HepG2 (cell line): ENCODE measurements around the gene IFT172. TPM values are rescaled to one million over a fixed set of nuclear protein-coding genes. Genes with fewer than 3 reads are reported as not detected.
A peak's percentile ranks its signal among the peaks of the same experiment; 100 is the strongest.

Experiments used
- CC2D1A ChIP-seq: sonication (generic); formaldehyde crosslinking; IDR thresholded peaks from 2 replicates; pipeline ENCODE4 v1.8.1; 2023; ENCODE audit warnings: mild to moderate bottlenecking, missing genetic modification reagents
- DMAP1 ChIP-seq: IDR thresholded peaks from 2 replicates; pipeline ENCODE4 v1.6.1; 2016
- FOXK2 ChIP-seq: fragments of 450-650 bp; IDR thresholded peaks from 2 replicates; pipeline ENCODE4 v1.6.1; 2016
- HNF4A ChIP-seq: sonication (generic); formaldehyde crosslinking; IDR thresholded peaks from 2 replicates; pipeline ENCODE4 v1.4.0; 2020; ENCODE audit warnings: missing genetic modification reagents
- MAFK ChIP-seq, 2 experiments: IDR thresholded peaks in 1 of 2; conservative IDR thresholded peaks in 1 of 2; 2 replicates each; pipeline ENCODE4 v1.6.1; 2011; ENCODE audit warnings: improper control_type of control experiment in 2 of 2, low read length in 2 of 2
- MIER2 ChIP-seq: IDR thresholded peaks from 2 replicates; pipeline ENCODE4 v1.6.1; 2016; ENCODE audit warnings: missing biosample characterization, missing genetic modification reagents
- MLLT10 ChIP-seq: sonication (generic); formaldehyde crosslinking; IDR thresholded peaks from 2 replicates; pipeline ENCODE4 v1.4.0; 2020; ENCODE audit warnings: missing genetic modification reagents
- ONECUT2 ChIP-seq: sonication (generic); formaldehyde crosslinking; IDR thresholded peaks from 2 replicates; pipeline ENCODE4 v1.4.0; 2020; ENCODE audit warnings: missing genetic modification reagents
- PHF21A ChIP-seq: sonication (generic); formaldehyde crosslinking; IDR thresholded peaks from 2 replicates; pipeline ENCODE4 v1.5.0; 2020; ENCODE audit warnings: mild to moderate bottlenecking, missing genetic modification reagents
- RAD21 ChIP-seq: fragments of 450-650 bp; formaldehyde crosslinking; IDR thresholded peaks from 2 replicates; pipeline ENCODE4 v1.5.0; 2020; ENCODE audit warnings: mild to moderate bottlenecking
- SIN3A ChIP-seq: IDR thresholded peaks from 2 replicates; pipeline ENCODE4 v1.6.1; 2011; ENCODE audit warnings: low read depth, mild to moderate bottlenecking, control low read depth, low read length, borderline replicate concordance
- SMAD1 ChIP-seq: sonication (generic); formaldehyde crosslinking; IDR thresholded peaks from 2 replicates; pipeline ENCODE4 v1.4.0; 2020; ENCODE audit warnings: missing genetic modification reagents, low read depth, mild to moderate bottlenecking, borderline replicate concordance
- TCF7 ChIP-seq: sonication (generic); IDR thresholded peaks from 2 replicates; pipeline ENCODE4 v1.6.1; 2016; ENCODE audit warnings: antibody characterized with exemption, low read depth
- TFAP4 ChIP-seq: sonication (generic); IDR thresholded peaks from 2 replicates; pipeline ENCODE4 v1.6.1; 2016; ENCODE audit warnings: low read depth, borderline replicate concordance
- TOPORS ChIP-seq: sonication (generic); formaldehyde crosslinking; IDR thresholded peaks from 2 replicates; pipeline ENCODE4 v1.8.0; 2023; ENCODE audit warnings: mild to moderate bottlenecking, missing genetic modification reagents
- ZBTB46 ChIP-seq: sonication (generic); formaldehyde crosslinking; IDR thresholded peaks from 2 replicates; pipeline ENCODE4 v1.4.0; 2020; ENCODE audit warnings: mild to moderate bottlenecking, missing genetic modification reagents, borderline replicate concordance
- ZBTB7A ChIP-seq: sonication (generic); formaldehyde crosslinking; IDR thresholded peaks from 2 replicates; pipeline ENCODE4 v1.8.0; 2022; ENCODE audit warnings: mild to moderate bottlenecking, missing genetic modification reagents
- ZFAT ChIP-seq: sonication (generic); formaldehyde crosslinking; conservative IDR thresholded peaks from 2 replicates; pipeline ENCODE4 v1.8.1; 2023; ENCODE audit warnings: missing genetic modification reagents, inconsistent platforms
- ZFP91 ChIP-seq: sonication (generic); formaldehyde crosslinking; IDR thresholded peaks from 2 replicates; pipeline ENCODE4 v1.9.0; 2022; ENCODE audit warnings: missing genetic modification reagents, mild to moderate bottlenecking, borderline replicate concordance
- ZNF232 ChIP-seq: sonication (generic); formaldehyde crosslinking; IDR thresholded peaks from 2 replicates; pipeline ENCODE4 v1.4.0; 2020; ENCODE audit warnings: missing genetic modification reagents, borderline replicate concordance
- ZNF687 ChIP-seq: sonication (generic); formaldehyde crosslinking; IDR thresholded peaks from 2 replicates; pipeline ENCODE4 v1.5.1; 2020; ENCODE audit warnings: mild to moderate bottlenecking, missing genetic modification reagents, moderate library complexity
- ZSCAN29 ChIP-seq: sonication (generic); formaldehyde crosslinking; conservative IDR thresholded peaks from 2 replicates; pipeline ENCODE4 v1.4.0; 2020; ENCODE audit warnings: mild to moderate bottlenecking, missing genetic modification reagents
- polyA plus RNA-seq, 8 experiments: library from polyadenylated mRNA; depleted of rRNA in 3 of 8; stranded (reverse) in 7 of 8; unstranded in 1 of 8; fragments of >200 nt; fragmentation: Illumina TruSeq in 4 of 8; extraction: Trizol in 4 of 8; gene quantifications; 2 replicates each; pipeline versions ENCODE4 v1.2.1 to v1.2.3, GENCODE V29; 2011 to 2016; ENCODE audit warnings: low read depth in 4 of 8, missing spikeins in 1 of 8, mixed read lengths in 1 of 8; ENCODE audit not compliant: insufficient read depth in 1 of 8
- total RNA-seq, 5 experiments: library from RNA; depleted of rRNA; stranded (reverse); fragments of >200 nt; fragmentation: Illumina TruSeq; extraction: Trizol; gene quantifications; 2 replicates each; pipeline ENCODE4 v1.2.3, GENCODE V29; 2016; ENCODE audit warnings: low read depth in 1 of 5

The IFT172 gene
- total and polyA plus RNA-seq, 2 of the 13 experiments (the other 11 are each of a cell fraction or from before 2014, with no cell fraction given), result 21.6 to 35.7 TPM

GRCh38 chr2:27428978-27429541 is 60.5 kb downstream of the IFT172 start (continued):
- TF ChIP-seq TFAP4 (peak; percentile 70; the same call in 1 of the 2 replicates), ZBTB7A (CRISPR knock-in tag) (peak; percentile 44; the same call in 1 of the 2 replicates), ZNF232 (no peak), ZSCAN29 (CRISPR knock-in tag) (no peak; the same call in none of the 2 replicates), DMAP1 (CRISPR knock-in tag) (peak; percentile 88), TCF7 (peak; percentile 91), FOXK2 (no peak), HNF4A (CRISPR knock-in tag) (peak; percentile 38; the same call in 1 of the 2 replicates), ZNF687 (CRISPR knock-in tag) (peak; percentile 86), ZFP91 (CRISPR knock-in tag) (peak; percentile 62), SMAD1 (CRISPR knock-in tag) (0 out of 2 replicates have a peak, but pooled peaks have one; percentile 9), PHF21A (no peak), ZFAT (CRISPR knock-in tag) (no peak), MIER2 (CRISPR knock-in tag) (peak; percentile 42; the same call in 1 of the 2 replicates), MLLT10 (CRISPR knock-in tag) (no peak), SIN3A (0 out of 2 replicates have a peak, but pooled peaks have one; percentile 27), ZBTB46 (0 out of 2 replicates have a peak, but pooled peaks have one; percentile 52), ONECUT2 (CRISPR knock-in tag) (peak; percentile 15; the same call in 1 of the 2 replicates), MAFK (conservative IDR thresholded peaks at IDR 0.05 in 1 of 2, IDR thresholded peaks at IDR 0.05 in 1 of 2; ENCODE audit: low read length in 2 of 2) (no peak), CC2D1A (no peak), TOPORS (no peak), RAD21 (CRISPR knock-in tag) (peak; percentile 50)
